Liver (tissue), 3 donors: Measurements from ENCODE around the gene ARHGEF4.
"Not testable (repeated sequence)": the region's sequence is repeated elsewhere in the genome, so short reads cannot be mapped to it uniquely, and the experiment has no call there.

Experiments used
- GABPA ChIP-seq, 2 donors: IDR thresholded peaks in 1 of 2; conservative IDR thresholded peaks in 1 of 2; 2 replicates each; pipeline ENCODE4 v1.6.1; 2016; ENCODE audit warnings: antibody characterized with exemption in 2 of 2, mild to moderate bottlenecking in 1 of 2, moderate library complexity in 1 of 2
- JUND ChIP-seq, 2 donors: IDR thresholded peaks; 2 replicates each; pipeline ENCODE4 v1.6.1; 2016; ENCODE audit warnings: antibody characterized with exemption in 2 of 2
- RAD21 ChIP-seq, 2 donors: IDR thresholded peaks; 2 replicates each; pipeline ENCODE4 v1.6.1; 2016; ENCODE audit warnings: antibody characterized with exemption in 2 of 2, mild to moderate bottlenecking in 2 of 2
- REST ChIP-seq: IDR thresholded peaks from 2 replicates; pipeline ENCODE4 v1.6.1; 2016; ENCODE audit warnings: antibody characterized with exemption, mild to moderate bottlenecking
- RXRA ChIP-seq, 2 donors: IDR thresholded peaks; 2 replicates each; pipeline ENCODE4 v1.6.1; 2017 to 2018; ENCODE audit warnings: antibody characterized with exemption in 2 of 2, mild to moderate bottlenecking in 1 of 2
- SP1 ChIP-seq: IDR thresholded peaks from 2 replicates; pipeline ENCODE4 v1.6.1; 2018; ENCODE audit warnings: antibody characterized with exemption, mild to moderate bottlenecking
- TAF1 ChIP-seq: conservative IDR thresholded peaks from 2 replicates; pipeline ENCODE4 v1.6.1; 2016; ENCODE audit warnings: antibody characterized with exemption, mild to moderate bottlenecking
- YY1 ChIP-seq: IDR thresholded peaks from 2 replicates; pipeline ENCODE4 v1.6.1; 2016; ENCODE audit warnings: antibody characterized with exemption, mild to moderate bottlenecking
- ZBTB33 ChIP-seq: IDR thresholded peaks from 2 replicates; pipeline ENCODE4 v1.6.1; 2016; ENCODE audit warnings: antibody characterized with exemption
- TF ChIP-seq, protein P1 (sequence below): fragments of 150-350 bp; IDR thresholded peaks from 2 replicates; pipeline ENCODE4 v1.5.1; 2017; ENCODE audit warnings: improper control_type of control experiment, low read depth, low read length; ENCODE audit not compliant: missing input control
- TF ChIP-seq, protein P2 (sequence below): IDR thresholded peaks from 2 replicates; pipeline ENCODE4 v1.6.1; 2016; ENCODE audit warnings: antibody characterized with exemption
- TF ChIP-seq, protein P3 (sequence below): IDR thresholded peaks from 2 replicates; pipeline ENCODE4 v1.6.1; 2016; ENCODE audit warnings: antibody characterized with exemption
- donor health status: healthy.
- donor health status: healthy.

GRCh38 chr2:130992003-130992402 lies 155.3 kb downstream of the ARHGEF4 start:
- TF ChIP-seq RXRA (IDR thresholded peaks at IDR 0.05); REST; JUND (IDR thresholded peaks at IDR 0.05); TAF1; RAD21 (IDR thresholded peaks at IDR 0.05); GABPA (IDR thresholded peaks at IDR 0.05 in 1 of 2, conservative IDR thresholded peaks at IDR 0.05 in 1 of 2); SP1; ZBTB33; YY1: not testable (repeated sequence)
- TF ChIP-seq, protein P1, sequence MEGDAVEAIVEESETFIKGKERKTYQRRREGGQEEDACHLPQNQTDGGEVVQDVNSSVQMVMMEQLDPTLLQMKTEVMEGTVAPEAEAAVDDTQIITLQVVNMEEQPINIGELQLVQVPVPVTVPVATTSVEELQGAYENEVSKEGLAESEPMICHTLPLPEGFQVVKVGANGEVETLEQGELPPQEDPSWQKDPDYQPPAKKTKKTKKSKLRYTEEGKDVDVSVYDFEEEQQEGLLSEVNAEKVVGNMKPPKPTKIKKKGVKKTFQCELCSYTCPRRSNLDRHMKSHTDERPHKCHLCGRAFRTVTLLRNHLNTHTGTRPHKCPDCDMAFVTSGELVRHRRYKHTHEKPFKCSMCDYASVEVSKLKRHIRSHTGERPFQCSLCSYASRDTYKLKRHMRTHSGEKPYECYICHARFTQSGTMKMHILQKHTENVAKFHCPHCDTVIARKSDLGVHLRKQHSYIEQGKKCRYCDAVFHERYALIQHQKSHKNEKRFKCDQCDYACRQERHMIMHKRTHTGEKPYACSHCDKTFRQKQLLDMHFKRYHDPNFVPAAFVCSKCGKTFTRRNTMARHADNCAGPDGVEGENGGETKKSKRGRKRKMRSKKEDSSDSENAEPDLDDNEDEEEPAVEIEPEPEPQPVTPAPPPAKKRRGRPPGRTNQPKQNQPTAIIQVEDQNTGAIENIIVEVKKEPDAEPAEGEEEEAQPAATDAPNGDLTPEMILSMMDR, result not testable (repeated sequence)
- TF ChIP-seq, protein P2, sequence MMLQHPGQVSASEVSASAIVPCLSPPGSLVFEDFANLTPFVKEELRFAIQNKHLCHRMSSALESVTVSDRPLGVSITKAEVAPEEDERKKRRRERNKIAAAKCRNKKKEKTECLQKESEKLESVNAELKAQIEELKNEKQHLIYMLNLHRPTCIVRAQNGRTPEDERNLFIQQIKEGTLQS, result not testable (repeated sequence)
- TF ChIP-seq, protein P3, sequence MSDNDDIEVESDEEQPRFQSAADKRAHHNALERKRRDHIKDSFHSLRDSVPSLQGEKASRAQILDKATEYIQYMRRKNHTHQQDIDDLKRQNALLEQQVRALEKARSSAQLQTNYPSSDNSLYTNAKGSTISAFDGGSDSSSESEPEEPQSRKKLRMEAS, result not testable (repeated sequence)
